OCI-LY3 (cell line): Measurements from ENCODE around the gene HDDC2.

ENCODE experiments used
- EZH2phosphoT487 ChIP-seq: fragments of 200-600 bp; shearing (Covaris generic); IDR thresholded peaks from 2 replicates; pipeline ENCODE4 v1.6.1; 2018; ENCODE audit warnings: antibody characterized with exemption, mixed run types, low read depth
- TF ChIP-seq, protein P1 (sequence below): fragments of 200-600, 300-600 bp; sonication (generic); IDR thresholded peaks from 2 replicates; pipeline ENCODE4 v1.5.1; 2014; ENCODE audit warnings: antibody characterized with exemption, low read length, low read depth

DNA sequence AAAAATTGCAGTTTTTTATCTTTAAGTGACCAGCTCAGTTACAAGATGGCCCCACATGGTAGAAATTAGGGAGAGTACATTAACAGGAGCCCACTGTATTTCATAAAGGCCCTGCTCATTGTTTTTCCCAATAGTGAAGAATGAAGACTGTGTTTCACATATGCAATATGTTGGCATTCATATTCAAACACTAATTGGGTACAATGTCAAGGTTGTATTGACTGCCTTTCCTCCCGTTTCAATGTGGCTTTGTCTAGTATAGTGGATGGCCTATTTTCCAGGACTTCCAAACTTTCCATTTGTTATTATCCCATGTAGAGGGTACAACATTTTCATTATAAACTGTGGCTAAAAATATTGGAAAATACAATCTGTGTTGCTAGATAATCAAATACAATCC lies 51.3 kb downstream of the HDDC2 start:
- TF ChIP-seq, protein P1, sequence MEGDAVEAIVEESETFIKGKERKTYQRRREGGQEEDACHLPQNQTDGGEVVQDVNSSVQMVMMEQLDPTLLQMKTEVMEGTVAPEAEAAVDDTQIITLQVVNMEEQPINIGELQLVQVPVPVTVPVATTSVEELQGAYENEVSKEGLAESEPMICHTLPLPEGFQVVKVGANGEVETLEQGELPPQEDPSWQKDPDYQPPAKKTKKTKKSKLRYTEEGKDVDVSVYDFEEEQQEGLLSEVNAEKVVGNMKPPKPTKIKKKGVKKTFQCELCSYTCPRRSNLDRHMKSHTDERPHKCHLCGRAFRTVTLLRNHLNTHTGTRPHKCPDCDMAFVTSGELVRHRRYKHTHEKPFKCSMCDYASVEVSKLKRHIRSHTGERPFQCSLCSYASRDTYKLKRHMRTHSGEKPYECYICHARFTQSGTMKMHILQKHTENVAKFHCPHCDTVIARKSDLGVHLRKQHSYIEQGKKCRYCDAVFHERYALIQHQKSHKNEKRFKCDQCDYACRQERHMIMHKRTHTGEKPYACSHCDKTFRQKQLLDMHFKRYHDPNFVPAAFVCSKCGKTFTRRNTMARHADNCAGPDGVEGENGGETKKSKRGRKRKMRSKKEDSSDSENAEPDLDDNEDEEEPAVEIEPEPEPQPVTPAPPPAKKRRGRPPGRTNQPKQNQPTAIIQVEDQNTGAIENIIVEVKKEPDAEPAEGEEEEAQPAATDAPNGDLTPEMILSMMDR = no peak
- TF ChIP-seq EZH2phosphoT487 = no peak
